Measurements from ENCODE around the gene NME3. TPM values are rescaled to one million over a fixed set of nuclear protein-coding genes. Genes with fewer than 3 reads are reported as not detected.

The NME3 gene
- total and polyA plus RNA-seq, 2 of the 13 experiments (the other 11 are each of a cell fraction or from before 2014, with no cell fraction given), result 10.4 to 15.9 TPM

GRCh38 chr16:1810106-1810505 lies 38.8 kb upstream of the NME3 start (continued):
- TF ChIP-seq, protein P1, sequence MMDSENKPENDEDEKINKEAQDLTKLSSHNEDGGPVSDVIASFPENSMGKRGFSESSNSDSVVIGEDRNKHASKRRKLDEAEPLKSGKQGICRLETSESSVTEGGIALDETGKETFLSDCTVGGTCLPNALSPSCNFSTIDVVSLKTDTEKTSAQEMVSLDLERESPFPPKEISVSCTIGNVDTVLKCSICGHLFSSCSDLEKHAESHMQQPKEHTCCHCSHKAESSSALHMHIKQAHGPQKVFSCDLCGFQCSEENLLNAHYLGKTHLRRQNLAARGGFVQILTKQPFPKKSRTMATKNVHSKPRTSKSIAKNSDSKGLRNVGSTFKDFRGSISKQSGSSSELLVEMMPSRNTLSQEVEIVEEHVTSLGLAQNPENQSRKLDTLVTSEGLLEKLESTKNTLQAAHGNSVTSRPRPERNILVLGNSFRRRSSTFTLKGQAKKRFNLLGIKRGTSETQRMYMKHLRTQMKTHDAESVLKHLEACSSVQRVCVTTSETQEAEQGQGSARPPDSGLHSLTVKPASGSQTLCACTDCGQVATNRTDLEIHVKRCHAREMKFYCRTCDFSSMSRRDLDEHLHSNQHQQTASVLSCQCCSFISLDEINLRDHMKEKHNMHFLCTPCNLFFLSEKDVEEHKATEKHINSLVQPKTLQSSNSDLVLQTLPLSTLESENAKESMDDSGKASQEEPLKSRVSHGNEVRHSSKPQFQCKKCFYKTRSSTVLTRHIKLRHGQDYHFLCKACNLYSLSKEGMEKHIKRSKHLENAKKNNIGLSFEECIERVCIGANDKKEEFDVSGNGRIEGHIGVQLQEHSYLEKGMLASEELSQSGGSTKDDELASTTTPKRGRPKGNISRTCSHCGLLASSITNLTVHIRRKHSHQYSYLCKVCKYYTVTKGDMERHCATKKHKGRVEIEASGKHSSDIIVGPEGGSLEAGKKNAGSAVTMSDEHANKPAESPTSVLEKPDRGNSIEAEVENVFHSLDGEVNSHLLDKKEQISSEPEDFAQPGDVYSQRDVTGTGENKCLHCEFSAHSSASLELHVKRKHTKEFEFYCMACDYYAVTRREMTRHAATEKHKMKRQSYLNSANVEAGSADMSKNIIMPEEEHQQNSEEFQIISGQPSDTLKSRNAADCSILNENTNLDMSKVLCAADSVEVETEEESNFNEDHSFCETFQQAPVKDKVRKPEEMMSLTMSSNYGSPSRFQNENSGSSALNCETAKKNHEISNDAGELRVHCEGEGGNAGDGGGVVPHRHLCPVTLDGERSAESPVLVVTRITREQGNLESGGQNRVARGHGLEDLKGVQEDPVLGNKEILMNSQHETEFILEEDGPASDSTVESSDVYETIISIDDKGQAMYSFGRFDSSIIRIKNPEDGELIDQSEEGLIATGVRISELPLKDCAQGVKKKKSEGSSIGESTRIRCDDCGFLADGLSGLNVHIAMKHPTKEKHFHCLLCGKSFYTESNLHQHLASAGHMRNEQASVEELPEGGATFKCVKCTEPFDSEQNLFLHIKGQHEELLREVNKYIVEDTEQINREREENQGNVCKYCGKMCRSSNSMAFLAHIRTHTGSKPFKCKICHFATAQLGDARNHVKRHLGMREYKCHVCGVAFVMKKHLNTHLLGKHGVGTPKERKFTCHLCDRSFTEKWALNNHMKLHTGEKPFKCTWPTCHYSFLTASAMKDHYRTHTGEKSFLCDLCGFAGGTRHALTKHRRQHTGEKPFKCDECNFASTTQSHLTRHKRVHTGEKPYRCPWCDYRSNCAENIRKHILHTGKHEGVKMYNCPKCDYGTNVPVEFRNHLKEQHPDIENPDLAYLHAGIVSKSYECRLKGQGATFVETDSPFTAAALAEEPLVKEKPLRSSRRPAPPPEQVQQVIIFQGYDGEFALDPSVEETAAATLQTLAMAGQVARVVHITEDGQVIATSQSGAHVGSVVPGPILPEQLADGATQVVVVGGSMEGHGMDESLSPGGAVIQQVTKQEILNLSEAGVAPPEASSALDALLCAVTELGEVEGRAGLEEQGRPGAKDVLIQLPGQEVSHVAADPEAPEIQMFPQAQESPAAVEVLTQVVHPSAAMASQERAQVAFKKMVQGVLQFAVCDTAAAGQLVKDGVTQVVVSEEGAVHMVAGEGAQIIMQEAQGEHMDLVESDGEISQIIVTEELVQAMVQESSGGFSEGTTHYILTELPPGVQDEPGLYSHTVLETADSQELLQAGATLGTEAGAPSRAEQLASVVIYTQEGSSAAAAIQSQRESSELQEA (CRISPR knock-in tag; IDR thresholded peaks at IDR 0.05; ENCODE audit: not compliant biosample characterization), result no peak
- no peak for TF ChIP-seq POGZ (CRISPR knock-in tag; IDR thresholded peaks at IDR 0.05)
- TF ChIP-seq MBD4 (IDR thresholded peaks at IDR 0.05; ENCODE audit: borderline replicate concordance, low read length), result no peak
- TF ChIP-seq SRSF4 (IDR thresholded peaks at IDR 0.05; ENCODE audit: low read depth, low read length, poor library complexity, severe bottlenecking), result no peak
- TF ChIP-seq, protein P2, sequence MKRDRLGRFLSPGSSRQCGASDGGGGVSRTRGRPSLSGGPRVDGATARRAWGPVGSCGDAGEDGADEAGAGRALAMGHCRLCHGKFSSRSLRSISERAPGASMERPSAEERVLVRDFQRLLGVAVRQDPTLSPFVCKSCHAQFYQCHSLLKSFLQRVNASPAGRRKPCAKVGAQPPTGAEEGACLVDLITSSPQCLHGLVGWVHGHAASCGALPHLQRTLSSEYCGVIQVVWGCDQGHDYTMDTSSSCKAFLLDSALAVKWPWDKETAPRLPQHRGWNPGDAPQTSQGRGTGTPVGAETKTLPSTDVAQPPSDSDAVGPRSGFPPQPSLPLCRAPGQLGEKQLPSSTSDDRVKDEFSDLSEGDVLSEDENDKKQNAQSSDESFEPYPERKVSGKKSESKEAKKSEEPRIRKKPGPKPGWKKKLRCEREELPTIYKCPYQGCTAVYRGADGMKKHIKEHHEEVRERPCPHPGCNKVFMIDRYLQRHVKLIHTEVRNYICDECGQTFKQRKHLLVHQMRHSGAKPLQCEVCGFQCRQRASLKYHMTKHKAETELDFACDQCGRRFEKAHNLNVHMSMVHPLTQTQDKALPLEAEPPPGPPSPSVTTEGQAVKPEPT (CRISPR knock-in tag; IDR thresholded peaks at IDR 0.05; ENCODE audit: low read depth), result no peak
- TF ChIP-seq ZNF562 (CRISPR knock-in tag; IDR thresholded peaks at IDR 0.05; ENCODE audit: borderline replicate concordance), result no peak

All from HepG2 (cell line).